K562 (cell line): ENCODE data around the gene TMEM132E. TPM values are rescaled to one million over a fixed set of nuclear protein-coding genes. Genes with fewer than 3 reads are reported as not detected.

Experiments
- ATAC-seq: fragments of 200-7000 bp; cut with Tn5 transposase; 3 replicates; pipeline ENCODE4 v1.9.1; 2020; ENCODE audit warnings: moderate library complexity
- BruUV-seq: library from RNA; stranded (reverse); fragments of 400-500 nt; replicated peaks from 2 replicates; lab custom pipeline; 2021; lab: Mats Ljungman, UMichigan
- CTCF ChIA-PET: fragments of 300-600 bp; formaldehyde crosslinking; extraction: SDS; loops from one replicate; lab custom pipeline; 2021; ENCODE audit warnings: low intra/inter-chr PET ratio; lab: Yijun Ruan, JAX
- POLR2A ChIA-PET: fragments of 300-600, 350-650 bp; sonication (Branson Sonifier 250); formaldehyde crosslinking; extraction: SDS; loops from one replicate; lab custom pipeline; 2021; ENCODE audit warnings: antibody characterized with exemption, inconsistent platforms; lab: Yijun Ruan, JAX
- DNase-seq, 4 experiments: peaks; one replicate each; pipeline versions ENCODE4 v3.0.0 to v3.0.0-alpha.2; 2011 to 2018; ENCODE audit warnings: low spot score in 3 of 4, mixed read lengths in 3 of 4; ENCODE audit errors: extremely low read depth in 1 of 4
- FAIRE-seq: peaks from 2 replicates; lab custom pipeline; 2011; peaks lifted over from hg19 to GRCh38; lab: Jason Lieb, UNC
- H2AFZ ChIP-seq: 2 replicates; pipeline ENCODE4 v1.6.0; 2011; ENCODE audit warnings: low read depth, low read length, control low read depth, inconsistent platforms
- H3K27ac ChIP-seq: fragments of 200-600 bp; 3 replicates; pipeline ENCODE4 v1.8.0; 2011; ENCODE audit warnings: low read depth, mild to moderate bottlenecking, control low read depth, inconsistent platforms, low read length, moderate library complexity, mixed read lengths; ENCODE audit errors: extremely low read depth
- H3K27me3 ChIP-seq, 2 experiments: fragments of 300-600 bp in 1 of 2; 2 replicates in 1 of 2; 3 replicates in 1 of 2; pipeline versions ENCODE4 v1.6.0 to v1.8.0; 2011; ENCODE audit warnings: inconsistent platforms in 2 of 2, low read length in 2 of 2, mild to moderate bottlenecking in 1 of 2, mixed read lengths in 1 of 2, moderate library complexity in 1 of 2; ENCODE audit not compliant: control insufficient read depth in 2 of 2, insufficient read depth in 2 of 2
- H3K36me3 ChIP-seq: fragments of 300-600 bp; 3 replicates; pipeline ENCODE4 v1.8.0; 2011; ENCODE audit warnings: mild to moderate bottlenecking, low read length, inconsistent platforms; ENCODE audit not compliant: control insufficient read depth, insufficient read depth
- H3K4me1 ChIP-seq, 2 experiments: fragments of 200-600 bp in 1 of 2; replicated peaks in 1 of 2; 2 replicates in 1 of 2; 3 replicates in 1 of 2; pipeline versions ENCODE4 v1.5.1 to v1.8.0; 2011; ENCODE audit warnings: inconsistent platforms in 2 of 2, low read length in 2 of 2, mild to moderate bottlenecking in 1 of 2, mixed read lengths in 1 of 2, moderate library complexity in 1 of 2; ENCODE audit not compliant: control insufficient read depth in 2 of 2, insufficient read depth in 2 of 2
- H3K4me2 ChIP-seq: 2 replicates; pipeline ENCODE4 v1.6.1; 2011; ENCODE audit warnings: low read length, control low read depth, inconsistent platforms, mixed read lengths; ENCODE audit not compliant: insufficient read depth
- H3K4me3 ChIP-seq: fragments of 200-600 bp; sonication (generic), shearing (Covaris generic); 2 replicates; pipeline ENCODE4 v1.5.1; 2016; ENCODE audit warnings: control low read depth, inconsistent platforms
- H3K79me2 ChIP-seq: fragments of 200-600 bp; 3 replicates; pipeline ENCODE4 v1.8.0; 2011; ENCODE audit warnings: low read length, inconsistent platforms; ENCODE audit not compliant: control insufficient read depth, insufficient read depth
- H3K9ac ChIP-seq, 2 experiments: 2 replicates each; pipeline versions ENCODE4 v1.6.0 to v1.6.1; 2011; ENCODE audit warnings: low read depth in 2 of 2, low read length in 2 of 2, control low read depth in 1 of 2, inconsistent platforms in 1 of 2, mild to moderate bottlenecking in 1 of 2, mixed read lengths in 1 of 2; ENCODE audit not compliant: insufficient read depth in 1 of 2
- H3K9me1 ChIP-seq: one replicate; pipeline ENCODE4 v1.6.0; 2011; ENCODE audit warnings: inconsistent platforms, mild to moderate bottlenecking, low read length, moderate library complexity; ENCODE audit not compliant: control insufficient read depth, insufficient read depth
- H3K9me3 ChIP-seq: replicated peaks from 2 replicates; pipeline ENCODE4 v1.5.1; 2011; ENCODE audit warnings: low read depth, low read length, inconsistent platforms; ENCODE audit not compliant: control insufficient read depth, insufficient read depth
- H4K20me1 ChIP-seq: replicated peaks from 2 replicates; pipeline ENCODE4 v1.6.1; 2011; ENCODE audit warnings: low read length, inconsistent platforms, mixed read lengths; ENCODE audit not compliant: control insufficient read depth, insufficient read depth
- CTCF ChIP-seq, 3 experiments: IDR thresholded peaks in 2 of 3; conservative IDR thresholded peaks in 1 of 3; 2 replicates each; pipeline ENCODE4 v1.5.1; 2011 to 2012; ENCODE audit warnings: low read length in 3 of 3, mild to moderate bottlenecking in 3 of 3, control low read depth in 2 of 3, improper control_type of control experiment in 1 of 3, inconsistent platforms in 1 of 3, low read depth in 1 of 3, mixed read lengths in 1 of 3, moderate library complexity in 1 of 3; ENCODE audit not compliant: insufficient read depth in 2 of 3
- ETV5 ChIP-seq: sonication (generic); formaldehyde crosslinking; IDR thresholded peaks from 2 replicates; pipeline ENCODE4 v1.4.0; 2020; ENCODE audit warnings: low read depth, mild to moderate bottlenecking, missing genetic modification reagents
- POLR3G ChIP-seq: IDR thresholded peaks from 2 replicates; pipeline ENCODE4 v1.6.1; 2011; ENCODE audit not compliant: insufficient read length, insufficient replicate concordance; ENCODE audit errors: extremely low read depth
- SNAPC5 ChIP-seq: fragments of 250-450 bp; sonication (Bioruptor Pico); IDR thresholded peaks from 2 replicates; pipeline ENCODE4 v1.8.0; 2021; ENCODE audit warnings: moderate library complexity, mild to moderate bottlenecking, inconsistent platforms
- TAF1 ChIP-seq: IDR thresholded peaks from 2 replicates; pipeline ENCODE4 v1.6.1; 2011; ENCODE audit warnings: mild to moderate bottlenecking, low read length, moderate library complexity; ENCODE audit not compliant: insufficient read depth, control insufficient read depth, severe bottlenecking; ENCODE audit errors: extremely low read depth
- TCF3 ChIP-seq: sonication (generic); formaldehyde crosslinking; IDR thresholded peaks from 2 replicates; pipeline ENCODE4 v1.4.0; 2020; ENCODE audit warnings: mild to moderate bottlenecking, missing genetic modification reagents
- THAP7 ChIP-seq: fragments of 250-450 bp; sonication (Bioruptor Pico); IDR thresholded peaks from 2 replicates; pipeline ENCODE4 v1.5.0; 2021
- ZSCAN29 ChIP-seq: fragments of 450-650 bp; IDR thresholded peaks from 2 replicates; pipeline ENCODE4 v1.6.1; 2017
- WGBS: fragments of 100-300 bp; shearing (Covaris generic); methylation state at CpG from one replicate; pipeline ENCODE4 v1.1.6; 2016; ENCODE audit warnings: low coverage, mixed read lengths; ENCODE audit not compliant: insufficient coverage; ENCODE audit errors: missing lambda C conversion rate; 5-methylcytosine and 5-hydroxymethylcytosine counted together
- in situ Hi-C: fragments of 300-500 bp; cut with MboI; formaldehyde crosslinking; loops from 4 replicates; pipeline ENCODE4 v1.15.0; 2018; ENCODE audit warnings: inconsistent platforms, mixed read lengths
- intact Hi-C: fragments of 100-400 bp; cut with micrococcal nuclease; formaldehyde crosslinking; loops from 2 replicates; pipeline ENCODE4 v1.14.2; 2022
- polyA plus RNA-seq, 8 experiments: library from polyadenylated mRNA; depleted of rRNA in 4 of 8; stranded (reverse) in 5 of 8; unstranded in 3 of 8; fragments of >200 nt; fragmentation: Nextera tagmentation in 2 of 8; fragmentation: Illumina TruSeq in 1 of 8; extraction: Ambion mirVana in 2 of 8; extraction: Trizol in 1 of 8; gene quantifications; 2 replicates each; pipeline versions ENCODE4 v1.2.1 to v1.2.3, GENCODE V29; 2011 to 2014; ENCODE audit warnings: inconsistent platforms in 1 of 8, missing spikeins in 1 of 8
- total RNA-seq, 7 experiments: library from RNA; depleted of rRNA in 6 of 7; stranded (reverse); fragments of >200 nt in 6 of 7; fragmentation: Illumina TruSeq in 2 of 7; extraction: Trizol in 2 of 7; gene quantifications; 2 replicates each; pipeline versions ENCODE4 v1.2.1 to v1.2.3, GENCODE V29; 2011 to 2021; ENCODE audit warnings: low replicate concordance in 1 of 7

Gene TMEM132E
- total and polyA plus RNA-seq, 9 of the 15 experiments (the other 6 are each of a cell fraction or from before 2014, with no cell fraction given), result not detected

DNA sequence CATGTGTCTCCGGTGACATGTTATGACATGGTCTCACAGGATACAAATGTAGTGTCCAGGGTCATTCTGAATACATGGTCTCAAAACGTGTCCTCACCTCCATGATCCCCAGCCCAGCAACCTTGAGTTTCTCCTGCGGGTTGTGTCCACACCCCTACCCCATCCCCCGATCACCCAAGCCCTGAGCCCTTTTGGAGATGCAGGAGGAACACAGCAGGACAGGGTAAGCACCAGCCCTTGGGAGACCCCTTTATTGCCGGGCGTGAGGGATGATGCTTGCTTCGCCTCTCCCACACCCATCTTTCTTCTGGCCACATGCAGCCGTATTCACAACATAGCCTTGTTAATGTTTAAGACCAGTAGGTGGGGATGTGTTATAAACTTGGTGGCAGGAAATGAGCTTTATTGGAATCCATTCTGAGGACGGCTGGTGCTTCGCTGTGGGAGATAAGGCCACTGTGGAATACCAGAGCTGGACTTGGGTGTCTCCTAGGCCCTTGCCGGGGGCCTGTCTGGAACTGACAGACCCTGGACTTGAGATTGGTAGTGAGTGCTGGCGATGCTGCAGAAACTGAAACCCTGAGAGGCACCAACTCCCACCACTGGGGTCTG lies 5.5 kb downstream of the TMEM132E start:
- H4K20me1 ChIP-seq, result peaks cover 15% of the 10 kb centered on the region; the same call in 1 of the 2 replicates
- no peak overlapping the region for H3K27ac ChIP-seq
- in situ Hi-C loops, result no loop called here
- intact Hi-C loops, result no loop called here
- BruUV-seq, result no TSS peak
- H3K9ac ChIP-seq, result no peak overlapping the region
- DNase-seq (peak in 3 of 4 experiments; percentile 14 to 36 (median 18)), ATAC-seq (peak; percentile 58), FAIRE-seq (peak; percentile 64)
- no peaks in the 10 kb centered on the region for H3K36me3 ChIP-seq
- POLR2A ChIA-PET, result interaction anchor here (0.6 to 1.2 kb wide), 3 partner anchors 10 to 303 kb away, joined by 3 to 4 read pairs (median 4); no protein-coding TSS in a partner anchor
- 2% methylated on average over 12 of the region's 12 CpGs for WGBS
- CTCF ChIA-PET, result interaction anchor here (0.5 kb wide), 1 partner anchor 54 kb away, joined by 4 read pairs; no protein-coding TSS in a partner anchor
- H3K4me3 ChIP-seq, result no peak overlapping the region
- H3K4me2 ChIP-seq, result no peak overlapping the region
- H3K9me1 ChIP-seq, result no peaks in the 10 kb centered on the region
- no peaks in the 10 kb centered on the region for H3K9me3 ChIP-seq
- peaks cover 0 to 52% of the 10 kb centered on the region in 2 experiments; a peak in 3 of 5 replicates for H3K27me3 ChIP-seq
- peaks cover 0 to 12% of the 10 kb centered on the region in 2 experiments; a peak in 1 of 5 replicates for H3K4me1 ChIP-seq
- H2AFZ ChIP-seq, result no peak overlapping the region
- H3K79me2 ChIP-seq, result no peaks in the 10 kb centered on the region
- TF ChIP-seq TCF3 (CRISPR knock-in tag) (no peak), CTCF (IDR thresholded peaks at IDR 0.05 in 2 of 3, conservative IDR thresholded peaks at IDR 0.05 in 1 of 3; ENCODE audit: insufficient read depth in 2 of 3, low read depth in 1 of 3, low read length in 3 of 3) (peak in 2 of 3 experiments; percentile 34 to 49; a peak in 3 of 6 replicates), THAP7 (no peak), POLR3G (no peak), ZSCAN29 (no peak), TAF1 (no peak), SNAPC5 (CRISPR knock-in tag) (no peak), ETV5 (no peak)
